ENCODE measurements around the gene CCDC148. TPM values are rescaled to one million over a fixed set of nuclear protein-coding genes. Genes with fewer than 3 reads are reported as not detected.

Gene CCDC148
- total RNA-seq, 1 donor from 2014 or later = 1.0 TPM

DNA sequence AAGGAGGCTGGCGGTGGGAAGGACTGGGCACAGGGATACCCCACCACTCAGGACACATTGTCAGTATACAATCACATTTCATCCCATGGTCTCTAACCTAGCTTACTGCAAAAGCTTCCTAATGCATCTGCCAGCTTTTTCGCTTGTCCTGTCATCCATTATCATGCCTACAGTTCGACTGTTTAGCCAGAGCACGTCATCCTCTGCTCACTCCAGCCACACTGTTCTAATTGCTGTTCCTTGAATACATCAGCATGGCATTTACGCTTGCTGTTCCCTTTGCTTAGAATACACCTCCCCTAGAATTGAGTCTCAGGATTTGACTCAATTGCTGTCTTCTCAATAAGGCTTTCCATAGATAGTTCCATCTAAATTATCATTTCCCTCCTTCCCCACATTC is 166.3 kb downstream of the CCDC148 start:
- no peak for TF ChIP-seq CTCF (IDR thresholded peaks at IDR 0.05; ENCODE audit: insufficient read depth, low read length, poor library complexity, severe bottlenecking)
- Histone ChIP-seq H3K4me3 (ENCODE audit: low read depth, low read length) (no peak overlapping the region), H3K36me3 (ENCODE audit: control insufficient read depth, insufficient read depth, low read length) (no peaks in the 10 kb centered on the region), H3K27me3 (ENCODE audit: control insufficient read depth, insufficient read depth, low read length) (no peaks in the 10 kb centered on the region)
- no peak for DNase-seq (ENCODE audit: low read depth)

DNA sequence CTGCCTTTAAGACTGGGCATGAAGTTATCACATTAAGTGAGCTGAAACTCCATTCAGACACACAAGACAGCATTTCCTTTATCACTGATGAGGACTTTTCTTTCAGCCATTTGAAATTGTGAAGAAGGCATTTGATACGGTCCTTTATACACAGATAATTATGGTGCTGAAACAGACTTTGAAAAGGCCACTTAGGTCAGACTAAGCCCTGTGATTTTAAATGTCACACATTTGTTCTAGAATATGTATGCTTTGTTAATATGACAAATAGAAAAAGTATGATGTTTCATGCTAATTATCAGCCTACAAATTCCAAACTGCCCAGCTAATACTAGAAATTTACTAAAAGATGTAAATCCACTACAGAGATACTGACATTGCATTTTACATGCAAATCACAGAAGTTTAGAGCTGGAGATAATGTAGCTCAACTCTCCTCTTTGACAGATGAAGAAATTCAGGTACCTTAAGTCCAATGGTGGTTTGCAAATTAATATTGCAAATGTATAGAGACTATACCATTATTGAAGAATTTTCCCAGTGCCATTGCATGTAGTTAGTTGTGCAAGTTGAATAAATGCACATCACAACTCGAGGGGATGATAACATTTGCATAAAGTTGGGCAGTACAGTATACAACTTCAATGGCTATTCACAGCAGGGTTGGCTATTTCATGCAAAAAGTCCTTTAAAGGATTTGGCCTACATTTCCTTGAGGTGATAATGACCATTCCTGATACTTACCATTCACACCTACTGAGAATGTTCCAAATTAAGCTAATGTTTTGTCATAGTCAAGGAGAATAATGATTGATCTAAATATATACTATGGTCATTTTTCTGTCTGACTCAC is 179.7 kb downstream of the CCDC148 start:
- H3K4me3 ChIP-seq (ENCODE audit: low read depth, low read length) = no peak overlapping the region
- no peaks in the 10 kb centered on the region for H3K36me3 ChIP-seq (ENCODE audit: control insufficient read depth, insufficient read depth, low read length)
- H3K27me3 ChIP-seq (ENCODE audit: control insufficient read depth, insufficient read depth, low read length) = no peaks in the 10 kb centered on the region
- TF ChIP-seq CTCF (IDR thresholded peaks at IDR 0.05; ENCODE audit: insufficient read depth, low read length, poor library complexity, severe bottlenecking) = no peak
- no peak for DNase-seq (ENCODE audit: low read depth)

DNA sequence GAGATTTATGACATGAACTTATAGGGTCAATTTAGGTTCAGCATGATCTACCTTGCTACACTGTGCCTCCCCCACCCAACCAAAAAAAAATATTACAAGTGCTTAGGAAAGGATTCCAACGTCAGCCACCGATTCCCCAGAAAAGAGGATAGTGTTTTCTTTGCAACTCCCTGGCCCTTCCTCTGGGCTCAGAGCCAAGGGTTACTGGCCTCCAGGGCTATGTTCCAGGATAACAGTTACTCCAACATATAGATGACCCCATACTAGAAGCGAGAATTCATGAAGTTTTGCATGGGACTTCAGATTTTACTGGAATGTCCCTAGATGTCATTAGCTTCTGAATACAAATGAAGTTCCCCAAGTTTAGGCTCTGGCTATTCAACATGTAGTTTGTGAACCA is 182.8 kb downstream of the CCDC148 start:
- no peak for TF ChIP-seq CTCF (IDR thresholded peaks at IDR 0.05; ENCODE audit: insufficient read depth, low read length, poor library complexity, severe bottlenecking)
- H3K4me3 ChIP-seq (ENCODE audit: low read depth, low read length) = no peak overlapping the region
- H3K27me3 ChIP-seq (ENCODE audit: control insufficient read depth, insufficient read depth, low read length) = no peaks in the 10 kb centered on the region
- no peaks in the 10 kb centered on the region for H3K36me3 ChIP-seq (ENCODE audit: control insufficient read depth, insufficient read depth, low read length)
- no peak for DNase-seq (ENCODE audit: low read depth)

DNA sequence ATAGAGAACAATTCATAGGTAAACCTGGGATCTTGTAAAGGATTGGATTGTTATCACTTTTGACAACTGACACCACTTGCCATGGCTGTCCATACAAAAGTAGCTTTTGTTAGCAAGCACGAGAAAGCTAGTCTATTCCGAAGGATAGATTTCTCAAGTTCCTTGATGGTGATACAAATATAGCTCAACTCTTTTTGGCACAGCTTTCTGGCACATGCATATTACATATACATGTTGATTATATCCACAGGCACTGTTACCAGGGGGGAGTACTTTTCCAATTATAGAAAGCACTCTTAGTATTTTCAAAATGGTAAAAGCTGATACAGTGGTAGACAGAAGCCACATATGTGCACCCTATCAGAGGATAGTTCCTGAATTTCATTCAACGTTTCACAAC is 186.0 kb downstream of the CCDC148 start:
- TF ChIP-seq CTCF (IDR thresholded peaks at IDR 0.05; ENCODE audit: insufficient read depth, low read length, poor library complexity, severe bottlenecking) = no peak
- DNase-seq (ENCODE audit: low read depth) = no peak
- H3K36me3 ChIP-seq (ENCODE audit: control insufficient read depth, insufficient read depth, low read length) = no peaks in the 10 kb centered on the region
- no peak overlapping the region for H3K4me3 ChIP-seq (ENCODE audit: low read depth, low read length)
- H3K27me3 ChIP-seq (ENCODE audit: control insufficient read depth, insufficient read depth, low read length) = no peaks in the 10 kb centered on the region

DNA sequence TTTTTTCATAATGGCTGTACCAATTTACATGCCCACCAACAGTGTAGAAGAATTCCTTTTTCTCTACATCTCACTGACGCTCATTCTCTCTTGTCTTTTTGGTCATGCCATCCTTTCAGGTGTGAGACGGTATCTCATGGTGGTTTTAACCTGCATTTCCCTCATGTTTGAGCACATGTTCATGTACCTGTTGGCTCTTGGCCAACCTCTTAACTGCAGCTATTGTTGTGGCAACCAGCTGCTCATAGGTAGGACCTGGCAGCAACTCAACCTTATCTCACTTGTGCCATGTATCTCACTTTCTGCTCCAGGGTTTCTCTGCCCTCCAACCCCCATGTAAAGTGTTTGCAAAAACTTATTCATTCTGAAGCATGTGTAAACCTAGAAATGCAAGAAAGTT is 187.4 kb downstream of the CCDC148 start:
- no peaks in the 10 kb centered on the region for H3K27me3 ChIP-seq (ENCODE audit: control insufficient read depth, insufficient read depth, low read length)
- H3K36me3 ChIP-seq (ENCODE audit: control insufficient read depth, insufficient read depth, low read length) = no peaks in the 10 kb centered on the region
- no peak for TF ChIP-seq CTCF (IDR thresholded peaks at IDR 0.05; ENCODE audit: insufficient read depth, low read length, poor library complexity, severe bottlenecking)
- no peak for DNase-seq (ENCODE audit: low read depth)
- H3K4me3 ChIP-seq (ENCODE audit: low read depth, low read length) = no peak overlapping the region

- no peak for TF ChIP-seq CTCF (IDR thresholded peaks at IDR 0.05; ENCODE audit: insufficient read depth, low read length, poor library complexity, severe bottlenecking)
- no peak for DNase-seq (ENCODE audit: low read depth)
- Histone ChIP-seq H3K36me3 (ENCODE audit: control insufficient read depth, insufficient read depth, low read length) (no peaks in the 10 kb centered on the region), H3K27me3 (ENCODE audit: control insufficient read depth, insufficient read depth, low read length) (no peaks in the 10 kb centered on the region), H3K4me3 (ENCODE audit: low read depth, low read length) (no peak overlapping the region)
Measured at GRCh38 chr2:158266111-158266510, 190.4 kb downstream of the CCDC148 start.

All from kidney epithelial cell (primary cell).